ENCODE data around the gene ATRNL1.

DNA sequence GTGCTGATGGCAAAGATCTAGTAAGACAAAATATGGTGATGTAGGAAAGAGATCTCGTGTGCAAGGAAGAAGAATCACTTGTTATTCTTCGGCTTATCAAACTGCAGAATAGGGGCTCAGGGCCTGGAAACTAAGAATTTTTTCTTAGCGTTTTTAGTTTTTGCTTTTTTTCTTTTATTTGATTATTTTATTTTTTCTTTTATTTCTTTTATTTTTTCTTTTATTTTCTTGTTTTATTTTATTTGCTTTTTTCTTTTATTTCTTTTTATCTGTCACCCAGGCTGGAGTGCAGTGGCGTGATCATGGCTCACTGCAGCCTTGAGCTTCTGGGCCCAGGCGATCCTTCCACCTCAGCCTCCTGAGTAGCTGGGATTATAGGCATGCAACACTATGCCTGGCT lies 70.0 kb downstream of the ATRNL1 start:
- no peak for TF ChIP-seq POLR2A (IDR thresholded peaks at IDR 0.05)
- TF ChIP-seq, protein P1, sequence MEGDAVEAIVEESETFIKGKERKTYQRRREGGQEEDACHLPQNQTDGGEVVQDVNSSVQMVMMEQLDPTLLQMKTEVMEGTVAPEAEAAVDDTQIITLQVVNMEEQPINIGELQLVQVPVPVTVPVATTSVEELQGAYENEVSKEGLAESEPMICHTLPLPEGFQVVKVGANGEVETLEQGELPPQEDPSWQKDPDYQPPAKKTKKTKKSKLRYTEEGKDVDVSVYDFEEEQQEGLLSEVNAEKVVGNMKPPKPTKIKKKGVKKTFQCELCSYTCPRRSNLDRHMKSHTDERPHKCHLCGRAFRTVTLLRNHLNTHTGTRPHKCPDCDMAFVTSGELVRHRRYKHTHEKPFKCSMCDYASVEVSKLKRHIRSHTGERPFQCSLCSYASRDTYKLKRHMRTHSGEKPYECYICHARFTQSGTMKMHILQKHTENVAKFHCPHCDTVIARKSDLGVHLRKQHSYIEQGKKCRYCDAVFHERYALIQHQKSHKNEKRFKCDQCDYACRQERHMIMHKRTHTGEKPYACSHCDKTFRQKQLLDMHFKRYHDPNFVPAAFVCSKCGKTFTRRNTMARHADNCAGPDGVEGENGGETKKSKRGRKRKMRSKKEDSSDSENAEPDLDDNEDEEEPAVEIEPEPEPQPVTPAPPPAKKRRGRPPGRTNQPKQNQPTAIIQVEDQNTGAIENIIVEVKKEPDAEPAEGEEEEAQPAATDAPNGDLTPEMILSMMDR (IDR thresholded peaks at IDR 0.05), result no peak
- TF ChIP-seq POLR2AphosphoS5 (IDR thresholded peaks at IDR 0.05), result no peak
- no peak for TF ChIP-seq EP300 (IDR thresholded peaks at IDR 0.05)

Data from suprapubic skin (tissue), 4 donors.